Measurements from ENCODE around the gene FOXF2.

DNA sequence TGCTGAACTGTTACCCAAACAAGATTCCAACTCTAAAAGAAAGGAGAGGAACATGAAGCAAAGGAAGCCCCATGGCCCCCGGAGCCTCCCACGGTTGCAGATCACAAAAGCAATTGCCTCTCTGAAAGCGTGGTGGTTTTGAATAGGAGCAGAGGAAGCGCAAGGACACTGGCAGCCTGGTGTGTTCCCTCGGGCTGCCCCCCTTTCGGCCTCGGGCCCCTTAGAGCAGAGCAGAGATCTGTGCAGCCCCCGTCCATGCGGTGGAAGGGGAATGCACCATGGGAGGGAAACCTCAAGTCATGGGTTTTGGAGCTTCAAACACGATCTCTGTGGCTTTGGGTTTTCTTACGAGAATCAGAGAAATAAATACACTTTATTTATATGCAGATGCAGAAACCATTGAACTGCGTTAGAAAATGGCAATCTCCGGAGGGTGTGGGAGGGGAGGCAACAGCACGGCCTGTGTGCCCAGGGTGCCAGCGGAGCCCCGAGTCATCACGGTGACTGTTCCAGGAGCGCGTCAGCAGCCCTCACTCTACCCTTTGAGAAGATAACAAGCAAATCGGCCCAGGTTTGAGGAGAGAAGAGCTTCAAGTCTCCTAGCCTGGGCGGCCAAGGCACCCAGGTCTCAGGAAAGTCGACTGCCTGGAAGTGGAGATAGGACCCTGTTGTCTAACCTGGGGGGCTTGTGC, 20.5 kb downstream of the FOXF2 start:
- TF ChIP-seq, protein P1, sequence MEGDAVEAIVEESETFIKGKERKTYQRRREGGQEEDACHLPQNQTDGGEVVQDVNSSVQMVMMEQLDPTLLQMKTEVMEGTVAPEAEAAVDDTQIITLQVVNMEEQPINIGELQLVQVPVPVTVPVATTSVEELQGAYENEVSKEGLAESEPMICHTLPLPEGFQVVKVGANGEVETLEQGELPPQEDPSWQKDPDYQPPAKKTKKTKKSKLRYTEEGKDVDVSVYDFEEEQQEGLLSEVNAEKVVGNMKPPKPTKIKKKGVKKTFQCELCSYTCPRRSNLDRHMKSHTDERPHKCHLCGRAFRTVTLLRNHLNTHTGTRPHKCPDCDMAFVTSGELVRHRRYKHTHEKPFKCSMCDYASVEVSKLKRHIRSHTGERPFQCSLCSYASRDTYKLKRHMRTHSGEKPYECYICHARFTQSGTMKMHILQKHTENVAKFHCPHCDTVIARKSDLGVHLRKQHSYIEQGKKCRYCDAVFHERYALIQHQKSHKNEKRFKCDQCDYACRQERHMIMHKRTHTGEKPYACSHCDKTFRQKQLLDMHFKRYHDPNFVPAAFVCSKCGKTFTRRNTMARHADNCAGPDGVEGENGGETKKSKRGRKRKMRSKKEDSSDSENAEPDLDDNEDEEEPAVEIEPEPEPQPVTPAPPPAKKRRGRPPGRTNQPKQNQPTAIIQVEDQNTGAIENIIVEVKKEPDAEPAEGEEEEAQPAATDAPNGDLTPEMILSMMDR (IDR thresholded peaks at IDR 0.05; ENCODE audit: low read depth, low read length), result no peak
- no peak for TF ChIP-seq POLR2A (IDR thresholded peaks at IDR 0.05; ENCODE audit: extremely low read depth, insufficient read length)
- TF ChIP-seq, protein P2, sequence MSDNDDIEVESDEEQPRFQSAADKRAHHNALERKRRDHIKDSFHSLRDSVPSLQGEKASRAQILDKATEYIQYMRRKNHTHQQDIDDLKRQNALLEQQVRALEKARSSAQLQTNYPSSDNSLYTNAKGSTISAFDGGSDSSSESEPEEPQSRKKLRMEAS (IDR thresholded peaks at IDR 0.05; ENCODE audit: low read depth, low read length), result peak; percentile 46; the same call in 1 of the 2 replicates

Measured in NB4 (cell line).